CD4-positive, alpha-beta T cell treated with Interferon alpha-2 for 1 hour (primary cell): Measurements from ENCODE around the gene UPK3BL2.
A peak's percentile ranks its signal among the peaks of the same experiment; 100 is the strongest.
"Not testable (repeated sequence)": the region's sequence is repeated elsewhere in the genome, so short reads cannot be mapped to it uniquely, and the experiment has no call there.

Experiments
- DNase-seq, 2 donors: peaks; one replicate each; pipeline ENCODE4 v3.0.0-alpha.2; 2020 to 2022

UPK3BL2 gene

GRCh38 chr7:102527822-102528793 is 15.4 kb downstream of the UPK3BL2 start:
- not testable (repeated sequence) for DNase-seq

GRCh38 chr7:102527182-102527581 is 16.3 kb downstream of the UPK3BL2 start:
- DNase-seq: not testable (repeated sequence)

GRCh38 chr7:102524803-102525202 is 18.7 kb downstream of the UPK3BL2 start:
- DNase-seq: not testable (repeated sequence)

GRCh38 chr7:102520797-102521196 is 22.7 kb downstream of the UPK3BL2 start:
- not testable (repeated sequence) for DNase-seq

- DNase-seq: peak in 1 of 2 donors; percentile 54
Observed at GRCh38 chr7:102517550-102518147, 25.8 kb downstream of the UPK3BL2 start, which contains the start of gene RASA4B. TSS of gene RASA4B (minus strand) at chr7:102517777. CDS start at chr7:102517710, 67 bp downstream.

- DNase-seq: not testable (repeated sequence)
Observed at GRCh38 chr7:102516951-102517350, 26.5 kb downstream of the UPK3BL2 start.

GRCh38 chr7:102515889-102516288 is 27.6 kb downstream of the UPK3BL2 start:
- not testable (repeated sequence) for DNase-seq

DNA sequence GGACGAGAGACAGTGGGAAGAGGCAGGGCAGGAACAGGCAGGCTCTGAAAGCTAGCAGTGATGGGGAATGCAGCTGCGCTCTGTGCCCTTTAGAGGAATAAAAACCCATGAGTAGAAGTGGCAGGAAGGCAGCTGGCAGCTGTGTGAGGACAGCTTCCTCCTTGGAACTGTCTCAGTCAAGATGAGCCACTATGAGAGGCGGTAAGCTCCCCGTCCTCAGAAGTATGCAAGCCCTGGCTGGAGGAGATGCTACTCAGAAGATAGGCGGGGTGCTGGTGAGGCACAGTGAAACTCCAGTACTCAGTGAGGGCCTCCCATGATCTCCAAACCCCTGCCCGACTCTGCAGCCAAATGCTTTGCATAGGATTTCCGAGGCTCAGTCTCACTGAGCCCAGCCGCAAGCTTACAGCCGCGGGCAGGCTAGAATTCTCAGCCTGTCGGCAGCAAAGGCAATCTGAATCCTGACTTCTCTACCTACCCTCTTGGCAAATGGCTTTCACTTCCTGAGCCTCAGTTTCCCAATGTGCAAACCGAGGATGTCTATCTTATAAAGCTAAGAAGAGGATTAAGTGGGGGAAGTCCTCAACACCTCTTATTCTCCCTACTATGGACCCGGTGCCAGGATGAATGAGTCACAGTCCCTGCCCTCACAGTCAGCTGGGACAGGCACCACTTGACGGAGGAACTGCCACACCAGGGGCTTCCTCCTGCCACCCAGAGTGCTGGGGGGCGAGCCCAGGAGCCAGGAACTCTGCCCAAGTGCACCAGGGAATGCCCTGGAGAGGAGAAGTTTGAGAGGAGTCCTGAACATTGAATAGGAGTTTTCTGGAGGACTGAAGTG is 28.4 kb downstream of the UPK3BL2 start:
- DNase-seq: not testable (repeated sequence)

- peak in 1 of 2 donors; percentile 35 for DNase-seq
Observed at GRCh38 chr7:102512642-102513221, 30.8 kb downstream of the UPK3BL2 start.

- not testable (repeated sequence) for DNase-seq
Observed at GRCh38 chr7:102511860-102512522, 31.5 kb downstream of the UPK3BL2 start.

- not testable (repeated sequence) for DNase-seq
Observed at GRCh38 chr7:102510575-102510974, 32.9 kb downstream of the UPK3BL2 start.

DNA sequence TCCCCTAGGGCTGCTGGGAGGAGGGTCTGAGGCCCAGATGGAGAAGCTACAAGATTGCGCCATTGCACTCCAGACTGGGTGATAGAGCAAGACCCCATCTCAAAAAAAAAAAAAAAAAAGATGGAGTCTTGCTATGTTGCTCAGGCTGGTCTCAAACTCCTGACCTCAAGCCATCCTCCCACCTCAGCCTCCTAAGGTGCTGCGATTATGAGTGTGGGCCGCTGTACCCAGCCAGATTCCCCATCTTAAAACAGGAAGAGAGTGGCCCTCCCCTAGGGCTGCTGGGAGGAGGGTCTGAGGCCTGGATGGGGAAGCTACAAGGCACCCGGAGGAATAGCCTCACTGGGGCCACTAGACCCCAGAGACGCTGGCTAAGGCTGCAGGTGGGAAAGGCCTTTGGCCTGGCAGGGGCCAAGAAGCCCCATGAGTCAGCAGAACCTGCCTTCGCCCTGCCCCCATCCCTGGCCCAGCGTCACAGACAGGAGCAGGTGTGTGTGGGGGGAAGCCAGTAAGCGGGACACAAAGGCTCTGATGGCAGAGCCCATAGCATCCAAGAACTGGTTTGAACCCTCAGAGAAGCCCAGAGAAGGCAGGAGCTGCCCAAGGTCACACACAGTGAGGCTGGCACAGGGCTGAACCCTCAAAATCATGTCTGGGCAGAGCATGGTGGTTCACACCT is 35.9 kb downstream of the UPK3BL2 start:
- not testable (repeated sequence) for DNase-seq

- not testable (repeated sequence) for DNase-seq
Observed at GRCh38 chr7:102505298-102506185, 38.0 kb downstream of the UPK3BL2 start.

DNA sequence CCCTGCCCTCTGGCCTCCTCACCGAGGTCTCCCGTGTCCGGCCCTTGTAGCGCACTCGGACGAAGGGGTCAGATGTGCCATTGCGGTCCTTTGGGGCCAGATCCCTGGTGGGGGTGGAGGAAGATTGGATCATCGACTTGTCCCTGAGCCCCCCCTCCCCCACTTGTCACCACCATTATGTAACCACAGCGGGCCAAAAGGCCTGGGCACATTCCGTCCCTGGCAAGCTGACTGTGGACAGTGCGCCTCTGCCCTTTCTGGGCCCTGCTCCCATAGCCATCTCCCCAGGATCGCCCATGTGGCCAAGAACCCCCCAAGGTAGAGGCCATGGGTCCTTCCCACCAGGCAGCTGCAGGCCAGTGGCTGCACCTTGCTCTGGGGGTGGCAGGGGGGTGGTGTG is 40.4 kb downstream of the UPK3BL2 start:
- DNase-seq: not testable (repeated sequence)

DNA sequence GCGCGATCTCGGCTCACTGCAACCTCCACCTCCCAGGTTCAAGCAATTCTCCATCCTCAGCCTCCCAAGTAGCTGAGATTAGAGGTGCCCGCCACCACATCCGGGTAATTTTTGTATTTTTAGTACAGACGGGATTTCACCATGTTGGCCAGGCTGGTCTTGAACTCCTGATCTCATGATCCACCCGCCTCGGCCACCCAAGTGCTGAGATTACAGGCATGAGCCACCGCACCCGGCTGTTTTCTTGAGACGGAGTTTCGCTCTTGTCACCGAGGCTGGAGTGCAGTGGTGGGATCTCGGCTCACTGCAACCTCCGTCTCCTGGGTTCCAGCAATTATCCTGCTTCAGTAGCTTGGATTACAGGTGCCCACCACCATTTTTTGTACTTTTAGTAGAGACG is 45.2 kb downstream of the UPK3BL2 start:
- not testable (repeated sequence) for DNase-seq

DNA sequence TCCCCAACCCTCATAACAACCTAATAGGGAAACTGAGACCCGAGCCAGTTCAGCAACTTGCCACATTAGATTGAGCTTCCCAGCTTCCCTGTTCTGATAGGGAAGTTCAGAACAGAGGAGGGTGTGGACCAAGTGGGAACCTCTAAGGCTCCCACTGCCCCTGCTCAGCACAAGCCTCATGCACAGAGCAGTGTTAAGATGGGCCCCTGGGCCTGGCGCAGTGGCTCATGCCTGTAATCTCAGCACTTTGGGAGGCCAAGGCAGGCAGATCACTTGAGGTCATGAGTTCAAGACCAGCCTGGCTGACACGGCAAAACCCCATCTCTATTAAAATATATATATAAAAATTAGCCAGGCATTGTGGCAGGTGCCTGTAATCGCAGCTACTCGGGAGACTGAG is 46.2 kb downstream of the UPK3BL2 start:
- not testable (repeated sequence) for DNase-seq

GRCh38 chr7:102496861-102497260 is 46.6 kb downstream of the UPK3BL2 start:
- not testable (repeated sequence) for DNase-seq

DNA sequence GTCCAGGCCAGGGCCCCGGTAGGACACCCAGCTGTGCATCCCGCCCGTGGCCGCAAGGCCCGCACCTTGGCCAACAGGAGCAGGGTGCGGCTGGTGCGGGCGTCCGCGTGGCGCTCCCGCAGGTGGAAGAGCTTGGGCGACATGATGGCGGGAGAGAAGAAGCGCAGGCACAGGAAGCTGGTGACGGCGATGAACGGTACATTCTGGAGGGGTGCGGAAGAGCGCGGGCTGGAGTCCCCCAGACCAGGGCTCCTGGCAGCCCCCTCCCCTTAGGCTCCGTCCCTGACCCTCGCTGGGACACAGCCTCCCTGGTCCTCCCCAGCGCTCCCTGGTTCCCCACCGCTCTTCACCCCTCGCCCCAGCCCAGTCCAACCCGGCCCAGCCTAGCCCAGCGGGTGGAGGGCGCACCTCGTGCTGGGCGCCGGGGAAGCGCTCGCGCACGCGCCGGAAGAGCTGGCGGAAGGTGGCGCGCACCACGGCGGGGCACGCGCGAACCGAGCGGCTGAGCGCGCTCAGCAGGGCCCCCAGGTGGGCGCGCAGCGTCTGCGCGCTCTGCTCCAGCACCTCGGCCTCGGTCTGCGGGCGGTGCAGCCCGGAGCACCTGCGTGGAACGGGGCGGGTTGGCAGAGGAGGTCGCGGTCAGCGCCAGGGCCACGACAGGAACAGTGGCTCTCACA is 48.9 kb downstream of the UPK3BL2 start:
- DNase-seq: not testable (repeated sequence)

- peak in 1 of 2 donors; percentile 46 for DNase-seq
Observed at GRCh38 chr7:102494026-102494425, 49.5 kb downstream of the UPK3BL2 start.
